ENCODE data around the gene CBX2. TPM values are rescaled to one million over a fixed set of nuclear protein-coding genes. Genes with fewer than 3 reads are reported as not detected.

CBX2 gene
- total and polyA plus RNA-seq, 2 of the 4 experiments (the other 2 are of a cell fraction) = 2.0 to 3.2 TPM

DNA sequence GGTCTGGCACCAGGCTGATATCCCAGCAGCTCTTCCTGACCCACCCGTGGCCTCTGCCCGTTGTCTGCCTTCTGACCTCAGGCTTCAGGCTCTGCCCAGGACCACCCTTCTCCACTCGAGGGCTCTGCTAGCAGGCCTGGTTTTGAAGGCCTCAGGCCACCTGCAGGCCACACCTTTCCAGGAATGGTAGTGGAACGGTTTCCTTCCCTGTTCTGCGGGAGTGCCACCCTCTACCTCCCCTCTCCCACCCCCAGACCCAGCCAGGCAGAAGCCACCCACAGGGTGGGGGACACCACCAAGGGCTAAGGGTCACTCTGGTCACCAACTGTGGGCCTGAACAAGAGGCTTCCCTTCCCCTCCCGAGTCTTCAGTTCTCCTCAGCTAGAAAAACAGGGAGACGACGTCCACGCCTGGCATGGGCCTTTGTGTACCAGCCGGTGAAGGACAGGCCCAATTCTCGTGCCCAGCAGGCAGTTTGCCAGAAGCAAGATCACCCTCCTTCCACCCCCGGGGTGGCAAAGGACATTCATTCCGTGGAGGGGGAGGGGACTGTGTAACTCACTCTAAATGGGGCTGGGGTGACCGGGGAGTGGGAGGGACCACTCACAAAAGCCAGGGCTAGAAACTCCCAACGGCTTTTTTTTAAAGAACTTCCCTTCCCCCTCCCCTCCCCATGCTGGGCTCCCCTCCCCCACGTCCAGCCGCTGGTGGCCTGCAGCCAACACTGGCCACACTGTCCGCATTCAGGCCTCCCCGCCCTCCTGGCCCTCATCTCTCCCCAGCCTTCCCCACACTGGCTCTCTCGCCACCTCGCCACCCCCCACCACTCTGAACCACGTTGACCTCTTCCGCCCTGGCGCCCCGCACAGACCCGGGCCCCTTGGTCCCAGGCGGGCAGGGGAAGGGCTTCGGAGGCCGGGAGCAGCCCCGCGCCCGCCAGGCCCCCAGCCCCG, 53.6 kb downstream of the CBX2 start:
- Histone ChIP-seq H3K4me1 (ENCODE audit: control insufficient read depth, insufficient read depth, low read length) (peaks cover 16% of the 10 kb centered on the region), H3K36me3 (ENCODE audit: control insufficient read depth, insufficient read depth, low read length) (peaks cover 21% of the 10 kb centered on the region; the same call in 1 of the 2 replicates), H2AK5ac (ENCODE audit: low read depth, low read length) (peak overlapping the region; percentile 85), H3K56ac (ENCODE audit: extremely low read depth, insufficient read depth, low read length) (no peak overlapping the region), H3K9me1 (ENCODE audit: insufficient read depth, low read length) (peaks cover 14% of the 10 kb centered on the region), H4K91ac (ENCODE audit: insufficient read depth, low read depth, low read length) (peak overlapping the region; percentile 49; the same call in 1 of the 2 replicates), H4K20me1 (ENCODE audit: insufficient read depth, low read length) (peaks cover 38% of the 10 kb centered on the region), H3K4me3 (ENCODE audit: insufficient read depth, low read depth, low read length) (no peak overlapping the region), H4K8ac (ENCODE audit: low read depth in 2 of 2, low read length in 2 of 2) (peak overlapping the region in 1 of 2 experiments; percentile 25; a peak in 1 of 4 replicates), H3K9ac (ENCODE audit: low read depth, low read length) (no peak overlapping the region), H3K23ac (ENCODE audit: low read depth, low read length) (no peak overlapping the region), H3K27ac (ENCODE audit: insufficient read depth, low read length) (no peak overlapping the region), H3K27me3 (ENCODE audit: control insufficient read depth, insufficient read depth, low read length) (no peaks in the 10 kb centered on the region), H3K14ac (replicated peaks; ENCODE audit: low read depth, low read length) (peak overlapping the region; percentile 37), H2BK5ac (ENCODE audit: low read depth, low read length, poor library complexity, severe bottlenecking) (no peak overlapping the region), H2BK120ac (ENCODE audit: low read depth, low read length) (peak overlapping the region; percentile 77; the same call in 1 of the 2 replicates), H2AK9ac (replicated peaks; ENCODE audit: low read depth, low read length, poor library complexity) (peak overlapping the region; percentile 70), H3K4me2 (ENCODE audit: low read depth, low read length) (no peak overlapping the region; the same call in 1 of the 2 replicates), H3K9me3 (ENCODE audit: control insufficient read depth, insufficient read depth, low read length) (no peaks in the 10 kb centered on the region), H2BK20ac (ENCODE audit: low read depth, low read length) (0 out of 2 replicates have a peak overlapping the region, but pooled peaks have one; percentile 34), H2BK15ac (ENCODE audit: low read depth, low read length) (no peak overlapping the region), H3K4ac (ENCODE audit: low read depth, low read length) (peak overlapping the region; percentile 47), H3K79me1 (ENCODE audit: low read depth in 1 of 2, low read length in 2 of 2) (peaks cover under 1 to 34% of the 10 kb centered on the region in 2 experiments), H4K5ac (ENCODE audit: low read depth, low read length) (no peak overlapping the region; the same call in 1 of the 2 replicates), H3K18ac (ENCODE audit: low read depth, low read length) (no peak overlapping the region), H2AFZ (replicated peaks; ENCODE audit: low read length, poor library complexity) (peak overlapping the region; percentile 52)
- peak; percentile 23 for ATAC-seq (ENCODE audit: low read depth)
- BruUV-seq (replicated peaks) = no TSS peak
- no peak for TF ChIP-seq CHD1 (IDR thresholded peaks at IDR 0.05; ENCODE audit: low read depth, low read length)
- TF ChIP-seq, protein P1, sequence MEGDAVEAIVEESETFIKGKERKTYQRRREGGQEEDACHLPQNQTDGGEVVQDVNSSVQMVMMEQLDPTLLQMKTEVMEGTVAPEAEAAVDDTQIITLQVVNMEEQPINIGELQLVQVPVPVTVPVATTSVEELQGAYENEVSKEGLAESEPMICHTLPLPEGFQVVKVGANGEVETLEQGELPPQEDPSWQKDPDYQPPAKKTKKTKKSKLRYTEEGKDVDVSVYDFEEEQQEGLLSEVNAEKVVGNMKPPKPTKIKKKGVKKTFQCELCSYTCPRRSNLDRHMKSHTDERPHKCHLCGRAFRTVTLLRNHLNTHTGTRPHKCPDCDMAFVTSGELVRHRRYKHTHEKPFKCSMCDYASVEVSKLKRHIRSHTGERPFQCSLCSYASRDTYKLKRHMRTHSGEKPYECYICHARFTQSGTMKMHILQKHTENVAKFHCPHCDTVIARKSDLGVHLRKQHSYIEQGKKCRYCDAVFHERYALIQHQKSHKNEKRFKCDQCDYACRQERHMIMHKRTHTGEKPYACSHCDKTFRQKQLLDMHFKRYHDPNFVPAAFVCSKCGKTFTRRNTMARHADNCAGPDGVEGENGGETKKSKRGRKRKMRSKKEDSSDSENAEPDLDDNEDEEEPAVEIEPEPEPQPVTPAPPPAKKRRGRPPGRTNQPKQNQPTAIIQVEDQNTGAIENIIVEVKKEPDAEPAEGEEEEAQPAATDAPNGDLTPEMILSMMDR (conservative IDR thresholded peaks at IDR 0.05; ENCODE audit: low read depth, low read length) = no peak
- TF ChIP-seq, protein P2, sequence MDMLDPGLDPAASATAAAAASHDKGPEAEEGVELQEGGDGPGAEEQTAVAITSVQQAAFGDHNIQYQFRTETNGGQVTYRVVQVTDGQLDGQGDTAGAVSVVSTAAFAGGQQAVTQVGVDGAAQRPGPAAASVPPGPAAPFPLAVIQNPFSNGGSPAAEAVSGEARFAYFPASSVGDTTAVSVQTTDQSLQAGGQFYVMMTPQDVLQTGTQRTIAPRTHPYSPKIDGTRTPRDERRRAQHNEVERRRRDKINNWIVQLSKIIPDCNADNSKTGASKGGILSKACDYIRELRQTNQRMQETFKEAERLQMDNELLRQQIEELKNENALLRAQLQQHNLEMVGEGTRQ (IDR thresholded peaks at IDR 0.05; ENCODE audit: low read depth, low read length) = no peak
- TF ChIP-seq MAZ (IDR thresholded peaks at IDR 0.05; ENCODE audit: borderline replicate concordance, low read depth, low read length) = no peak
- TF ChIP-seq BHLHE40 (IDR thresholded peaks at IDR 0.05; ENCODE audit: low read depth, low read length) = no peak
- TF ChIP-seq SMC3 (IDR thresholded peaks at IDR 0.05; ENCODE audit: low read depth, low read length) = no peak
- TF ChIP-seq RFX5 (IDR thresholded peaks at IDR 0.05; ENCODE audit: low read depth, low read length) = no peak
- TF ChIP-seq, protein P3, sequence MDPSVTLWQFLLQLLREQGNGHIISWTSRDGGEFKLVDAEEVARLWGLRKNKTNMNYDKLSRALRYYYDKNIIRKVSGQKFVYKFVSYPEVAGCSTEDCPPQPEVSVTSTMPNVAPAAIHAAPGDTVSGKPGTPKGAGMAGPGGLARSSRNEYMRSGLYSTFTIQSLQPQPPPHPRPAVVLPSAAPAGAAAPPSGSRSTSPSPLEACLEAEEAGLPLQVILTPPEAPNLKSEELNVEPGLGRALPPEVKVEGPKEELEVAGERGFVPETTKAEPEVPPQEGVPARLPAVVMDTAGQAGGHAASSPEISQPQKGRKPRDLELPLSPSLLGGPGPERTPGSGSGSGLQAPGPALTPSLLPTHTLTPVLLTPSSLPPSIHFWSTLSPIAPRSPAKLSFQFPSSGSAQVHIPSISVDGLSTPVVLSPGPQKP (IDR thresholded peaks at IDR 0.05; ENCODE audit: borderline replicate concordance, low read depth, low read length) = no peak
- no peak for TF ChIP-seq FOS (IDR thresholded peaks at IDR 0.05; ENCODE audit: low read depth, low read length)
- TF ChIP-seq NFE2L2 (IDR thresholded peaks at IDR 0.05; ENCODE audit: low read depth, low read length) = no peak
- TF ChIP-seq RAD21 (IDR thresholded peaks at IDR 0.05; ENCODE audit: low read length) = no peak
- TF ChIP-seq MAFK (IDR thresholded peaks at IDR 0.05; ENCODE audit: low read depth, low read length) = no peak
- no peak for TF ChIP-seq CEBPB (IDR thresholded peaks at IDR 0.05; ENCODE audit: low read depth, low read length)
- no peak for TF ChIP-seq POLR2A (IDR thresholded peaks at IDR 0.05; ENCODE audit: low read depth, low read length)
- dilution Hi-C loops (cut with HindIII; ENCODE audit: low sequenced_read_pairs, unreplicated experiment) = no loop called here
- intact Hi-C loops (cut with micrococcal nuclease) = no loop called here
- in situ Hi-C loops (cut with MboI; ENCODE audit: low sequenced_read_pairs) = no loop called here
- WGBS, 2 experiments (ENCODE audit: extremely low coverage in 2 of 2, insufficient read length in 1 of 2) = 90% methylated on average over 5 of the region's 33 CpGs; no CpG with 5 or more reads in 1 of the 2 experiments
- CTCF ChIA-PET = no interaction called here
- DNase-seq = no peak
- POLR2A ChIA-PET (ENCODE audit: unreplicated experiment) = no interaction called here
